ENCODE data around the gene LYRM7. TPM values are rescaled to one million over a fixed set of nuclear protein-coding genes. Genes with fewer than 3 reads are reported as not detected.

Gene LYRM7
- total and polyA plus RNA-seq, 10 of the 15 experiments (the other 5 are each of a cell fraction or from before 2014, with no cell fraction given): 9.2 to 68.8 (median 20.2) TPM

GRCh38 chr5:131224387-131225201, 53.9 kb downstream of the LYRM7 start (continued):
- TF ChIP-seq SMAD1 (IDR thresholded peaks at IDR 0.05; ENCODE audit: low read depth, partially characterized antibody) (no peak), E2F8 (IDR thresholded peaks at IDR 0.05; ENCODE audit: low read depth, partially characterized antibody) (peak; percentile 57), MYC (IDR thresholded peaks at IDR 0.05; ENCODE audit: insufficient read depth, insufficient read length, insufficient replicate concordance, low read length, severe bottlenecking) (no peak), CHD1 (IDR thresholded peaks at IDR 0.05; ENCODE audit: low read depth, low read length) (0 out of 2 replicates have a peak, but pooled peaks have one; percentile 50), SUZ12 (IDR thresholded peaks at IDR 0.05; ENCODE audit: unreplicated experiment) (no peak), SUPT20H (IDR thresholded peaks at IDR 0.05; ENCODE audit: borderline replicate concordance, control insufficient read depth, low read depth, low read length) (no peak), ELK1 (IDR thresholded peaks at IDR 0.05; ENCODE audit: low read depth, low read length) (no peak), NFYA (IDR thresholded peaks at IDR 0.05; ENCODE audit: borderline replicate concordance, low read depth, low read length) (no peak), ZBTB40 (IDR thresholded peaks at IDR 0.05; ENCODE audit: borderline replicate concordance) (no peak), WRNIP1 (IDR thresholded peaks at IDR 0.05; ENCODE audit: borderline replicate concordance, low read depth, low read length) (no peak), CHD2 (IDR thresholded peaks at IDR 0.05; ENCODE audit: borderline replicate concordance, low read depth, low read length) (peak; percentile 75), KDM1A (IDR thresholded peaks at IDR 0.05; ENCODE audit: borderline replicate concordance) (no peak), IRF3 (IDR thresholded peaks at IDR 0.05) (no peak; the same call in 1 of the 2 replicates), NBN (IDR thresholded peaks at IDR 0.05) (peak; percentile 98), GATAD2B (conservative IDR thresholded peaks at IDR 0.05; ENCODE audit: low read depth) (peak; percentile 67), CREM (IDR thresholded peaks at IDR 0.05; ENCODE audit: low read depth) (peak; percentile 83), PBX3 (IDR thresholded peaks at IDR 0.05; ENCODE audit: insufficient replicate concordance, low read depth, low read length) (peak; percentile 63), LARP7 (IDR thresholded peaks at IDR 0.05) (peak; percentile 67; the same call in 1 of the 2 replicates)
